HG03159 (cell line): ENCODE measurements around the gene LRRC70.
"Not testable (repeated sequence)": the region's sequence is repeated elsewhere in the genome, so short reads cannot be mapped to it uniquely, and the experiment has no call there.

Source experiments
- ATAC-seq: cut with Tn5 transposase; IDR thresholded peaks from one replicate; pipeline ENCODE4 v1.9.1; 2021; ENCODE audit warnings: mild to moderate bottlenecking, moderate library complexity; ENCODE audit not compliant: unreplicated experiment

LRRC70 gene

DNA sequence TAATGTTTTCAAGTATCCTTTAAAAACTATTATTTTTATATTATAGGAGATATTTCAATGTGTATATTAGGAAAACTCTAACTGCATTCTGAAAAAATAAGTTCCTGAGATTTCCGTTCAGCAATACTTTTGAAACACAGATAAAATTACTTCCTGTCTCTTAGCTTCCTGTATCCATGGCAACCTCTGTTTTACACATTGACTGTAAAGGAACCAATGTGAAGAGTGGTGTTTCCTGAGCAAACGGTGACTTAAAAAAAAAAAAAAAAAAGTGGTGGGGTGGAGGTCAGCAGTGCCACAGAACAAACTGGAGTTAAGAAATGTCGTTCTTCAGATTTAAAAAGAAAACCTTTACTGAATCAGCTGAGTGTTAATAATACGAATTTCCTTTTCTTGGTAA lies at the start of gene LRRC70:
Gene LRRC70, plus strand, starts transcription at position 280 of the 400 bp plus-strand sequence. CDS start 620 bp downstream, outside the sequence.
- peak; percentile 92 for ATAC-seq

DNA sequence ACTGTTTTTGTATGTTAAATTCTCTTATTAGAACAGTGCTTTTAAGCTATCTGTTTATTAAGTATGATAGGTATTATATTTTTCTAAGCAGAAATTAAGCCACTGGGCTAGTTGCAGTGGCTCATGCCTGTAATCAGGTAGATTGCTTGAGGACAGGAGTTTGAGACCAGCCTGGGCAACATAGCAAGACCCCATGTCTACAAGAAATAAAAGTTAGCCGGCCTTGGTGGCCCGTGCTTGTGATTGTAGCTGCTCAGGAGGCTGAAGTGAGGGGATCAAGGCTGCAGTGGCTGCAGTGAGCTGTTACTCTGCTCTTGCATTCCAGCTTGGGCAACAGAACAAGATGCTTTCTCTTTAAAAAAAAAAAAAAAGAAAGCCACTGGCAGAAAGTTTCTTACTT lies 45.0 kb upstream of the LRRC70 start:
- no peak for ATAC-seq

GRCh38 chr5:62534461-62535236 lies 44.0 kb upstream of the LRRC70 start:
- no peak for ATAC-seq

GRCh38 chr5:62536232-62536631 lies 42.4 kb upstream of the LRRC70 start:
- ATAC-seq, result no peak

DNA sequence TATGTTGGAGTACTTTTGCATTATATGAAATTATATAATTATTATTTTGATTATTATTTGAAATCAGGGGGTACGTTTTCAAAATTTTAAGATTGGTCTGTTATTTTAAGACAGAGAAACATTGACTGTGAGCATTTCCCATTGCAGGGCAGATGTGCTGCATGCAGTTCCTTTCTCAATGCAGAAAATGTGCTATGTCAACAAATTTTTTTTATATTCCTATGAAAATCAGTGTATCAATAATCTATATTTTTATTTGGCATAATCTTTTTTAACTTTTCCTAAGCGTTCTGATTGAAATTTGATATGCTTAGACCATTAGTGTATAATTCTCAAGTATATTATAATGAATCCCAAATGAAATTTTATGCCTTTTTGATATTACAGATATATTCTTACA lies 41.8 kb upstream of the LRRC70 start:
- ATAC-seq, result no peak

DNA sequence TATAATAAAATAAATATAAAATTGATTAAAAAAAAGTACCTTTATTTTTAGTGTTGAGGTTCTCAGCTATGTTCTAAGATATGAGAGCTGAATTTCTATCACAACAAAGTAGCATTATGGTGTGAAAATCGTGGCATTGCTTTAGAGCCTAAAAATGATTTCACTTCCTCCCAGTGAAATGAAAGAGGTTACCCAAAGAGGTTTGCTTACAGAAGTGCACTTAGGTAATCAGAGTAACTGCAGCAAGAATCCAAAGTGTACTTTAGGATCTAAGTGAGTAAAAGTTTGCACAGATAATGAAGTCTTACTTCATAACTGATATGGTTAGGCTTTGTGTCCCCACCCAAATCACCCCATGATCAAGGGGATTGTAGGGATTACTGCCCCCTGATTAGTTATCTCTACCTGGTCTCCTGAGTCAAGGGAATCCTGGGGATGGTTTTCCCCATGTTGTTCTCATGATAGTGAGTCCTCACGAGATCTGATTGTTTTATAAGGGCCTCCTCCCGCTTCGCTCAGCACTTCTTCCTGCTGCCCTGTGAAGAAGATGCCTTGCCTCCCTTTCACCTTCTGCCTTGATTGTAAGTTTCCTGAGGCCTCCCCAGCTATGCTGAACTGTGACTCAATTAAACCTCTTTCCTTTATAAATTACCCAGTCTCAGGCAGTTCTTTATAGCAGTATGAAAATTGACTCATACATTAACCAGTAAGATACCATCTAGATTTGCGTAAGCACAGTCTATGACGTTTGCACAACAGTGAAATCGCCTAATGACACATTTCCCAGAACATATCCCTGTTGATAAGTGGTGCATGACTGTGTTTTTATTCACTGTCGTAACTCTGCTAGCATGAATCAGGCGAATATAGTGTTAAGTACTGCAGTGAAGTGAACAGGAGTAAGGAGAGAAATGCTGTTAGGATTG lies 40.3 kb upstream of the LRRC70 start:
- peak; percentile 65 for ATAC-seq

DNA sequence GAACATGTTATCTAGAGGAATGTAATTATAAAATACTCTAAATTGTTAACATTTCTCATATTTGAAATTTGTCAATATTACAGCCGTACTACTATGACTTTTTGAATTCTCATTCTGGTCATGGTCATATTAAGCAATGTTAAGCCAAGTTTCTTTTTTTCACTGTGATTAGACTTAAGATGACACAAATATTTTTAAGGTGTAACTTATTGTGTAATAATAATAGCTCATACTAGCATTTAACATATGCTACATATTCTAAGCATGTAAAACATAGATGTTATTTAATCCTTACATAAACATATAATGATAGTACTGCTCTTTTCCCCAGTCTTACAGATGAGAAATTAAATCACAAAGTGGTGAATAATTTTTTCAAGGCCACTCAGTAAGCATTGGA lies 35.9 kb upstream of the LRRC70 start:
- no peak for ATAC-seq

DNA sequence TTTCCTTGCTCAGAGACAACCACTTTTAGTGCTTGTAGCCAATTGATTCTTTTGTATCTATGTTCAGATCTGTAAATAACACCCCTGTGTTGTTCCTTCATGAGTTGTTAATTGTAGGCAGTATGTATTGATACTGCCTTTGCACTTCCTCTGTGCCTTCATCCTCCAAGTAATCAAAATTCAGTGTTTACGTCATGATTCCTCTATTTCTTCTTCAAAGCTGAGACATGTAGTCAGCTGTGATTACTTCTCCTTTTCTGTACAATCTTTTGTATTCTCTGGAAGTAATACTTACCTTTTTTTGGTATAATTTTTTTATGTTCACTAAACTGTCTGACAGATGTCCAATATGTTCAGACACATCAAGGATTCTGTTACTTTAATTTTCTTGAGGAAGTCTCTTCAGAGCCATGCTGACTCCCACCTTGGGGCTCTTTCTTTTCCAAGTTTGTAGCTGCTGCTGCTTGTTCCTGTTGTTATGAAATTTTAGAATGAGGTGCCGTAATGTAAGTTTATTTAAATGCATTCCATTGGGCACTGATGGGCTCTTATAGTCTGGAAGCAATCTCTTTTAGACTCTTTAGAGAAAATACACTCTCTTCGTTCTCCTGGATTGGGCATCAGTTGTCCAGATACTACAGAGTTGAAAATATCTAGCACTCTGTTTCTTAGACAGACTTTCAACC lies 30.5 kb upstream of the LRRC70 start:
- ATAC-seq, result no peak

DNA sequence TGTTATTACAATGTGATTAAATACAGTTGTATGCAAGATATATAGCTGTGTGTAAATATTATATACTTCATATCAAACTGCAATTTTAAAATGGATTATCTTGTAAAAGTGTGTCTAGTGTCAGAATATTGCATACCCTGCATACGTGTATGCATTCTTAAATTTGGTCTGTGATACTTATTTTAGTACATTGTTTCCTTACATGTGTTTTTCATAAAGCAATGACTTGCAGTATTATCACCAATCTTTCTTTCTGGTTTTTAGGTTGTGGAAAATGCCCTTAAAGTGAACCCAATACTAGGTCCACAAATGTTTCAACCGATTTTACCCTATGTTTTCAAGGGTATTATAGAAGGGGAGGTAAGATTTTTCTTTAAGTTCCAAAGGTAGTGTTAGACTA lies 28.5 kb upstream of the LRRC70 start:
- ATAC-seq, result no peak

DNA sequence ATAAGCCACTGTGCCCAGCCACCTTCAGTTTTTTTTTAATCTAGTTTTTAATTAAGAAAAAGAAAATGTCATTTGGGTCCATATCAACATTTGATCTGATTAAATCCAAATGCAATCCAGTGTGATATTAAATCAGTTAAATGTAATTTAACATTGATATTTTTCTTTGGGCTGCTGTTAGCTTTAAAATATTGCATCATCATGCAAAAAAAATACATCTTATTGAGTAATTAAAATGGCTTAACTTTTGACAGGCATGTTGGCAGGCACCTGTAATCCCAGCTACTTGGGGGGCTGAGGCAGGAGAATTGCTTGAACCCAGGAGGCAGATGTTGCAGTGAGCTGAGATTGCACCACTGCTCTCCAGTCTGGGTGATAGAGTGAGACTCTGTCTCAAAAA lies 22.7 kb upstream of the LRRC70 start:
- ATAC-seq, result no peak

- no peak for ATAC-seq
Observed at GRCh38 chr5:62558941-62559340, 19.7 kb upstream of the LRRC70 start.

DNA sequence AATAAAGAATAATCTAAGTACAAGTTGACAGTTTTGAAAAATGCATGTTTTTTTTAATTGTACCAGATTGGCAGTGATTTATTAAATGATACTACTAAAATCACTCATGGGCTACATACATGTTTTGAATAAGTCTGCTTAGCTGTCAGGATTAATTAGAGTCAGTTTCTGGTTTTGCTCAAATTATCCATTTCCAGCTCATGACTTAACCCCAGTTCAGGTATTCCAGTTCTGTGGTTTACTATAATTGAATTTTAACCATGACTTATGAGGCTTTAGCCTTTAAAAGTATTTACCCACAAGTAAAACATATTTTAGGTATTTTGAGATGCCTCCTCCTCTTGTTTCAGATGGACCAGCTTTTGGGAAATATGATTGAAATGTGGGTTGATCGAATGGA lies 17.8 kb upstream of the LRRC70 start:
- no peak for ATAC-seq

DNA sequence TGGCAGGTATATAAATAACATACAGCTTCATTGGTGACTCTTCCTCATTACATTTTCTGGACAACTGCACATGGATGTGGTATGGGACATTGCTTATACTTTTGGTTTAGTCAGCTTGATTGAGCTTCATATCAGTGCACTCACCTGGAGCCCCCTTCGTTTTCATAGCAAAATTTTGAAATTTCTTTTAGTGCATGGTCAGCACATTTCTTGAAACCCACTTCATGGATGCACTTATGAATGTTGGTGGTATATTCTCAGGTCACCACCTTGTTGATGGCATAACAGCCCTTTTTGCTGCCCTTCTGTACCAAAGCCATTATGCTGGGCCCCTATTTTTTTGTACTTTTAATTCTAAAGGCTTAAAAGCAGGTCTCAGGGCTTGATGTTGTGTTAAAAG lies 16.7 kb upstream of the LRRC70 start:
- no peak for ATAC-seq

- no peak for ATAC-seq
Observed at GRCh38 chr5:62562867-62563266, 15.8 kb upstream of the LRRC70 start.

DNA sequence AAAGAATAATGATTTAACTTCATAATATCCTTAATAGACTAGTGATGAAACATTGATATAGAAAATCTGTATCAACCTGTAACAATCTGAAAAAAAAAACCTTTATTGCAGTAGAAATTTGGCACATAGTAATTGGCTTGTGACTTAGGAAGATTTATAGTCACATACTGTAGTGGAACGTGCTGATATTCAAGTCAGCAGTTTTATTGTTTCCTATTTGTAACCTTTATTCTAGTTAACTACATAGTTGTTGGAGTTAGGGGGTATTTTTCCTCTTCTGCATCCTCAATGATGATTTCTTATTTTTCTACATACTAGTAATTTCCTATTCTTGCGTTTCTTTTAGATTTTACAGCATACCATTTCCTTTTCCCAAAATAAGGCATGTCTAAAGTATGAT lies 14.5 kb upstream of the LRRC70 start:
- no peak for ATAC-seq

- not testable (repeated sequence) for ATAC-seq
Observed at GRCh38 chr5:62565740-62566139, 12.9 kb upstream of the LRRC70 start.

GRCh38 chr5:62568143-62568542 lies 10.5 kb upstream of the LRRC70 start:
- no peak for ATAC-seq

GRCh38 chr5:62568800-62569432 lies 9.7 kb upstream of the LRRC70 start:
- ATAC-seq, result no peak

GRCh38 chr5:62569470-62569869 lies 9.1 kb upstream of the LRRC70 start:
- ATAC-seq, result no peak

DNA sequence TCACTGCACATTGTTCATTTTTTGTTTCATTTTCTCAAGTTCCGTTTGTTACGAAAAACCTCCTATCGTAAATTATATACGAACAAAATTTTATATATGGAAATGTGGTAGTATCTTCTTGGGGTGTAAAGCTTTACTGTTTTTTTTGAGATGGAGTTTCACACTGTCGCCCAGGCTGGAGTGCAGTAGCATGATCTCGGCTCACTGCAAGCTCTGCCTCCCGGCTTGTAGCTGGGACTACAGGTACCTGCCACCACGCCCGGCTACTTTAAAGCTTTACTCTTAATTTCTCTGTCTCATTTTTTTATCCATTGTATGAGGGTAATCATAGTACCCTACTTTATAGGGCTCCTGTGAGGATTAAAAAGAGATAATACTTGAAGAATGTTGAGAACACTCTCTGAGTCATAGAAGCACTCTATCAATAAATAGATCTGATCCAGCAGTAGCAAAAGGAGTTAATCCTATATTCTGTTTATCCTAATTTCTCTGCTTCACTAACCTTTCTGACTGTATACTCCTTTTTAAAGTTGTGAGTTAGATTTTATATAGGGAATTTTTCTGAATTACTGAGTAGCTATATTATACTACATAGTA lies 5.6 kb upstream of the LRRC70 start:
- ATAC-seq, result no peak

- ATAC-seq, result peak; percentile 51
Observed at GRCh38 chr5:62574599-62574998, 4.0 kb upstream of the LRRC70 start.
